SK-N-MC (cell line): ENCODE data around the gene DOCK8.

Experiments used
- EZH2 ChIP-seq: fragments of 200-600 bp; sonication (generic); IDR thresholded peaks from one replicate; pipeline ENCODE4 v1.6.1; 2017; ENCODE audit warnings: antibody characterized with exemption
- FOXP2 ChIP-seq: optimal IDR thresholded peaks from 2 replicates; pipeline ENCODE3; 2011; ENCODE audit warnings: mild to moderate bottlenecking, moderate library complexity; ENCODE audit not compliant: insufficient read depth; ENCODE audit errors: extremely low read length, control extremely low read depth
- POLR2AphosphoS5 ChIP-seq: IDR thresholded peaks from 2 replicates; pipeline ENCODE4 v1.6.1; 2012; ENCODE audit warnings: mild to moderate bottlenecking, low read depth, low read length, borderline replicate concordance

GRCh38 chr9:363274-363612 is 148.6 kb downstream of the DOCK8 start:
- TF ChIP-seq POLR2AphosphoS5: no peak
- no peak for TF ChIP-seq EZH2
- no peak for TF ChIP-seq FOXP2
